HL-60 (cell line): ENCODE data around the gene PSMB11.

Experiments
- CTCF ChIP-seq: IDR thresholded peaks from one replicate; pipeline ENCODE4 v1.5.1; 2011; ENCODE audit warnings: low read length, control low read depth, inconsistent platforms; ENCODE audit not compliant: insufficient read depth
- POLR2AphosphoS5 ChIP-seq: IDR thresholded peaks from 2 replicates; pipeline ENCODE4 v1.6.1; 2012; ENCODE audit warnings: low read depth
- REST ChIP-seq: IDR thresholded peaks from 2 replicates; pipeline ENCODE4 v1.6.1; 2012; ENCODE audit warnings: low read depth; ENCODE audit not compliant: insufficient replicate concordance

GRCh38 chr14:22996768-22997654 lies 45.0 kb upstream of the PSMB11 start:
- TF ChIP-seq CTCF: no peak
- TF ChIP-seq POLR2AphosphoS5: no peak
- TF ChIP-seq REST: no peak
